A673 (cell line): Measurements from ENCODE around the gene FAM210A. TPM values are rescaled to one million over a fixed set of nuclear protein-coding genes. Genes with fewer than 3 reads are reported as not detected.

Experiments
- BruUV-seq: library from RNA; stranded (reverse); fragments of 400-500 nt; replicated peaks from 2 replicates; lab custom pipeline; 2021; lab: Mats Ljungman, UMichigan
- CTCF ChIA-PET: fragments of 300-600 bp; sonication (Branson Sonifier 250); formaldehyde crosslinking; loops from one replicate; lab custom pipeline; 2022; ENCODE audit warnings: antibody characterized with exemption; lab: Charles Lee
- POLR2A ChIA-PET: fragments of 300-600 bp; sonication (Branson Sonifier 250); formaldehyde crosslinking; loops from one replicate; lab custom pipeline; 2022; ENCODE audit warnings: antibody characterized with exemption; ENCODE audit not compliant: low non-redundant PET; lab: Charles Lee
- DNase-seq: peaks from one replicate; pipeline ENCODE4 v3.0.0-alpha.2; 2015; ENCODE audit warnings: low spot score
- H3K27ac ChIP-seq: fragments of 200-600 bp; sonication (generic); 2 replicates; pipeline ENCODE4 v1.5.1; 2016; ENCODE audit warnings: mixed run types, low read depth, mild to moderate bottlenecking, mixed read lengths, antibody characterized with exemption, low read length; ENCODE audit not compliant: poor library complexity, severe bottlenecking
- H3K27me3 ChIP-seq: fragments of 200-600 bp; sonication (generic); replicated peaks from 2 replicates; pipeline ENCODE4 v1.6.1; 2017; ENCODE audit warnings: mixed run types, low read depth, mild to moderate bottlenecking, mixed read lengths, antibody characterized with exemption, low read length; ENCODE audit not compliant: insufficient read depth, poor library complexity
- H3K36me3 ChIP-seq: fragments of 200-600 bp; sonication (generic); 2 replicates; pipeline ENCODE4 v1.6.1; 2016; ENCODE audit warnings: mixed run types, mild to moderate bottlenecking, mixed read lengths, antibody characterized with exemption, low read length; ENCODE audit not compliant: insufficient read depth, poor library complexity, severe bottlenecking
- H3K4me1 ChIP-seq: fragments of 200-600 bp; sonication (generic); 2 replicates; pipeline ENCODE4 v1.6.1; 2017; ENCODE audit warnings: mixed run types, mild to moderate bottlenecking, mixed read lengths, antibody characterized with exemption, low read length; ENCODE audit not compliant: insufficient read depth, poor library complexity, severe bottlenecking
- H3K4me3 ChIP-seq: fragments of 200-600 bp; sonication (generic); 2 replicates; pipeline ENCODE4 v1.5.1; 2016; ENCODE audit warnings: low read depth, mixed run types, mild to moderate bottlenecking, mixed read lengths, low read length; ENCODE audit not compliant: poor library complexity, severe bottlenecking
- H3K9me3 ChIP-seq: fragments of 200-600 bp; sonication (generic); 2 replicates; pipeline ENCODE4 v1.6.1; 2016; ENCODE audit warnings: mixed run types, low read depth, mild to moderate bottlenecking, mixed read lengths, antibody characterized with exemption, low read length; ENCODE audit not compliant: poor library complexity, severe bottlenecking
- EZH2 ChIP-seq: fragments of 200-600 bp; sonication (generic); IDR thresholded peaks from 2 replicates; pipeline ENCODE4 v1.6.1; 2017; ENCODE audit warnings: borderline replicate concordance, low read depth, mild to moderate bottlenecking, mixed read lengths, antibody characterized with exemption, low read length; ENCODE audit not compliant: poor library complexity, severe bottlenecking
- intact Hi-C: fragments of 100-400 bp; cut with micrococcal nuclease; formaldehyde crosslinking; loops from one replicate; pipeline ENCODE4 v1.10.0; 2022; ENCODE audit not compliant: unreplicated experiment
- total RNA-seq: library from RNA; stranded (reverse); gene quantifications from 2 replicates; pipeline ENCODE4 v1.2.3, GENCODE V29; 2021
- TF ChIP-seq, protein P1 (sequence below): fragments of 300-800, 200-600 bp; sonication (generic); conservative IDR thresholded peaks from 2 replicates; pipeline ENCODE4 v1.5.1; 2017; ENCODE audit warnings: low read depth, mild to moderate bottlenecking, antibody characterized with exemption, low read length, moderate library complexity, mixed read lengths

FAM210A gene
- total RNA-seq, 1 experiment from 2014 or later, result 18.6 TPM

DNA sequence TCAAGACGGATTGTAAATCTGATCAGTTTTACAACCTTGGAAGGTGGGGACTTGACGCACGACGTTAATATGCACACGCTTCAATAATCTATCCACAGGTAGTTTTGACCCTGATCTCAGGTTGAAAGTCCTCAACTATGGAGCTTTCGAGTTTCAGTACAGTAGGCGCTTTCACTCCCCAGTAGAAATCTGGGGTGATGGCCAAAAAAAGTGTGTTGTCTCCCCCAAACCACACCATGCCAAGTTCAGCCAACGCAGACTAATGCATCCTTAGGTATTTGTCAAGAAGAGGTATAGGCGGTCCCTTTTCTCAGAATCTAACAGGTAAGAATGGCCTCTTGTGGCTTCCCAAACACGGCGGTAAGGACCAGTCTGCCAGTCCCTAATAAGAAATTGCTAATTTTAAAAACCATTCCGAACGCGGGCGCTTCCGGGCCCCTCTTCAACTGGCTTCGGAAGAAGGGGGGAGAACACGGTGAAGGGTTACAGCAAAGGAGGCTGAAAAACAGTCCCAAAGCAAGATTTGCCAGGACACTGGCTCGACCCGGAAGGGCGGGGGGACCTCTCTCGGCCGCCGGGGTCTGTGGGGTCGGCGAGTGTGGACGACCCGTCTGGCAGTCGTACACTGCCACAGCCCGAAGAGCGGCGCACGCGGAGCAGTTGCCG is 659 bp downstream of the FAM210A start:
- H3K27me3 ChIP-seq, result no peaks in the 10 kb centered on the region
- H3K27ac ChIP-seq, result peak overlapping the region; percentile 95
- TSS peak; percentile 53 for BruUV-seq
- intact Hi-C loops, result loop anchor here (1.0 kb wide), 1 partner anchor 11 kb away; no protein-coding TSS in a partner anchor
- H3K4me1 ChIP-seq, result no peaks in the 10 kb centered on the region
- H3K9me3 ChIP-seq, result no peaks in the 10 kb centered on the region
- no peak for DNase-seq
- TF ChIP-seq, protein P1, sequence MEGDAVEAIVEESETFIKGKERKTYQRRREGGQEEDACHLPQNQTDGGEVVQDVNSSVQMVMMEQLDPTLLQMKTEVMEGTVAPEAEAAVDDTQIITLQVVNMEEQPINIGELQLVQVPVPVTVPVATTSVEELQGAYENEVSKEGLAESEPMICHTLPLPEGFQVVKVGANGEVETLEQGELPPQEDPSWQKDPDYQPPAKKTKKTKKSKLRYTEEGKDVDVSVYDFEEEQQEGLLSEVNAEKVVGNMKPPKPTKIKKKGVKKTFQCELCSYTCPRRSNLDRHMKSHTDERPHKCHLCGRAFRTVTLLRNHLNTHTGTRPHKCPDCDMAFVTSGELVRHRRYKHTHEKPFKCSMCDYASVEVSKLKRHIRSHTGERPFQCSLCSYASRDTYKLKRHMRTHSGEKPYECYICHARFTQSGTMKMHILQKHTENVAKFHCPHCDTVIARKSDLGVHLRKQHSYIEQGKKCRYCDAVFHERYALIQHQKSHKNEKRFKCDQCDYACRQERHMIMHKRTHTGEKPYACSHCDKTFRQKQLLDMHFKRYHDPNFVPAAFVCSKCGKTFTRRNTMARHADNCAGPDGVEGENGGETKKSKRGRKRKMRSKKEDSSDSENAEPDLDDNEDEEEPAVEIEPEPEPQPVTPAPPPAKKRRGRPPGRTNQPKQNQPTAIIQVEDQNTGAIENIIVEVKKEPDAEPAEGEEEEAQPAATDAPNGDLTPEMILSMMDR, result no peak
- no peak for TF ChIP-seq EZH2
- ChIA-PET CTCF (no interaction called here), POLR2A (no interaction called here)
- no peaks in the 10 kb centered on the region for H3K36me3 ChIP-seq
- H3K4me3 ChIP-seq, result peak overlapping the region; percentile 89

DNA sequence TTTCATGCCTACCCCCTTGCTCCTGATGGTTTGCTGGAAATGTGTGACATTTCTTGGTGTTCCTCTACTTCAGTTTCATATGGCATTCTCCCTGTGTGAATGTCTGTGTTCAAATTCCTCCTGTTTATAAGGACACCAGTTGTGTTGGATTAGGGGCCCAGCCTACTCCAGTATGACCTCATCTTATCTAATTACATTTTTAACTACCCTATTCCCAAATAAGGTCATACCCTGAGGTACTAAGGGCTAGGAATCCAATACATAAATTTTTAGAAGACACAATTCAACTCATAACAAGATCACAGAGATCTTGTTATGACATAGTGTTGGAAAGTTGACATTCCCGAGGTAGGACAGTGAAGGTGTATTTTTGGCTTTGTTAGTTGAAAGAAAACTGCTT is 5.5 kb downstream of the FAM210A start:
- no peaks in the 10 kb centered on the region for H3K9me3 ChIP-seq
- BruUV-seq, result no TSS peak
- H3K27me3 ChIP-seq, result no peaks in the 10 kb centered on the region
- ChIA-PET CTCF (no interaction called here), POLR2A (no interaction called here)
- no peak for DNase-seq
- intact Hi-C loops, result no loop called here
- H3K4me1 ChIP-seq, result no peaks in the 10 kb centered on the region
- H3K4me3 ChIP-seq, result no peak overlapping the region
- no peak overlapping the region for H3K27ac ChIP-seq
- no peak for TF ChIP-seq EZH2
- TF ChIP-seq, protein P1, result no peak
- H3K36me3 ChIP-seq, result no peaks in the 10 kb centered on the region

DNA sequence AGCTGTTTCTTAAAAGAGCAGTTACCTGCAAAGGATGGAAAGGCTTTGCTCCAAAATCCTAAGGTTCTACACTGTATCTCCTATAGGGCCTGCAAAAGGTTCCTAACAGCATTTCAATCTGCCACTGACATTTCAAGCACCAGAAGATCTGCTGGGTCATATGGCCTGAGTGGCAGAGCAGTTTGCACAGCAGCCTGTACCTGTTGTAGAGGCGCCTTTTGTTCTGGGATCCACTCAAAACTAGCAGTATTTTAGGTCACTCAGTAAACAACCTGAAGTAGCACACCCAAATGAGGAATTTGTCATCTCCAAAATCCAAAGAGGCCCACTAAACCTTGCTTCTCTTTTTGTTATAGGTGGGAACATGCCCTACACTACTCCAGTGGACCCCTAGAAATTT is 6.2 kb downstream of the FAM210A start:
- Histone ChIP-seq H3K27me3 (no peaks in the 10 kb centered on the region), H3K4me1 (no peaks in the 10 kb centered on the region), H3K4me3 (no peak overlapping the region), H3K27ac (no peak overlapping the region), H3K36me3 (no peaks in the 10 kb centered on the region), H3K9me3 (no peaks in the 10 kb centered on the region)
- CTCF ChIA-PET, result no interaction called here
- BruUV-seq, result no TSS peak
- TF ChIP-seq EZH2, result no peak
- TF ChIP-seq, protein P1, result no peak
- no peak for DNase-seq
- POLR2A ChIA-PET, result no interaction called here
- intact Hi-C loops, result no loop called here
